ENCODE results near the gene UBE2D2.

- no peak for TF ChIP-seq CTCF (IDR thresholded peaks at IDR 0.05; ENCODE audit: low read depth, low read length)
- TF ChIP-seq EZH2phosphoT487 (IDR thresholded peaks at IDR 0.05; ENCODE audit: low read depth) = no peak
Measured at GRCh38 chr5:139654464-139654863, 93.3 kb downstream of the UBE2D2 start.

All from OCI-LY3 (cell line).